IMR-90 (cell line): ENCODE results near the gene RMI2.
A peak's percentile ranks its signal among the peaks of the same experiment; 100 is the strongest.

ENCODE experiments used
- BHLHE40 ChIP-seq: fragments of 150-350 bp; IDR thresholded peaks from 2 replicates; pipeline ENCODE4 v1.6.1; 2016; ENCODE audit warnings: mild to moderate bottlenecking, low read depth, low read length
- CEBPB ChIP-seq: IDR thresholded peaks from 2 replicates; pipeline ENCODE4 v1.6.1; 2012; ENCODE audit warnings: low read depth, low read length, improper control_type of control experiment
- CHD1 ChIP-seq: IDR thresholded peaks from 2 replicates; pipeline ENCODE4 v1.6.1; 2012; ENCODE audit warnings: low read depth, low read length, improper control_type of control experiment
- ELK1 ChIP-seq: fragments of 150-350 bp; IDR thresholded peaks from 2 replicates; pipeline ENCODE4 v1.6.1; 2016; ENCODE audit warnings: low read depth, mild to moderate bottlenecking, low read length, moderate library complexity, borderline replicate concordance
- FOS ChIP-seq: fragments of 150-350 bp; IDR thresholded peaks from 2 replicates; pipeline ENCODE4 v1.6.1; 2016; ENCODE audit warnings: low read depth, low read length
- MAFK ChIP-seq: IDR thresholded peaks from 2 replicates; pipeline ENCODE4 v1.6.1; 2012; ENCODE audit warnings: low read depth, low read length, improper control_type of control experiment
- MAZ ChIP-seq: IDR thresholded peaks from 2 replicates; pipeline ENCODE4 v1.6.1; 2012; ENCODE audit warnings: low read depth, mild to moderate bottlenecking, low read length, improper control_type of control experiment, moderate library complexity, borderline replicate concordance
- POLR2A ChIP-seq: IDR thresholded peaks from 2 replicates; pipeline ENCODE4 v1.6.1; 2012; ENCODE audit warnings: mild to moderate bottlenecking, low read depth, low read length
- RAD21 ChIP-seq: IDR thresholded peaks from 2 replicates; pipeline ENCODE4 v1.6.1; 2012; ENCODE audit warnings: low read length, improper control_type of control experiment
- RCOR1 ChIP-seq: IDR thresholded peaks from 2 replicates; pipeline ENCODE4 v1.6.1; 2012; ENCODE audit warnings: mild to moderate bottlenecking, low read length, improper control_type of control experiment; ENCODE audit not compliant: insufficient replicate concordance
- RFX5 ChIP-seq: IDR thresholded peaks from 2 replicates; pipeline ENCODE4 v1.8.0; 2012; ENCODE audit warnings: low read depth, mild to moderate bottlenecking, low read length, moderate library complexity
- SMC3 ChIP-seq: fragments of 150-350 bp; IDR thresholded peaks from 2 replicates; pipeline ENCODE4 v1.6.1; 2016; ENCODE audit warnings: low read depth, mild to moderate bottlenecking, antibody characterized with exemption, low read length, moderate library complexity
- TF ChIP-seq, protein P1 (sequence below): conservative IDR thresholded peaks from 2 replicates; pipeline ENCODE4 v1.5.1; 2012; ENCODE audit warnings: mild to moderate bottlenecking, low read depth, low read length, improper control_type of control experiment
- TF ChIP-seq, protein P2 (sequence below): fragments of 150-350 bp; IDR thresholded peaks from 2 replicates; pipeline ENCODE4 v1.6.1; 2017; ENCODE audit warnings: mild to moderate bottlenecking, antibody characterized with exemption, low read length, low read depth

DNA sequence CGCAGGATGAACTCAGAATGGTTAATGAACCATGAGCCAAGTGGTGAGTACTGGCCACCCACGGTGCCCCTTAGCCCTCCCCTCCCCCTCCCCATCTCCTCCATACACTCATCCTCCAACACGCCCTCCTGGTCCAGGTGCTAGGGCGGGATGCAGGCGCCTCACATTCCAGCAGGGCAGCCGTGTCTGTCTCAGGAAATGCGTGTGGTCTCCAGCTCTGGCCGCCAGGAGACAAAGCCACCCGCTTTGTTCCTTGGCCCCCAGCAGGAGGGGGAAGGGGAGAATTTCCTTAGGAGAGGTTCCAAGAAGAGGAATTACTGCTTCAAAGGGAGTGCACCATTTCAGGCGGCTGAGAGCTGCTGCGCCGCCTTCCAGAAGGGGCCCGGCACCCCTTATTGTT is 29.7 kb upstream of the RMI2 start:
- TF ChIP-seq, protein P1, sequence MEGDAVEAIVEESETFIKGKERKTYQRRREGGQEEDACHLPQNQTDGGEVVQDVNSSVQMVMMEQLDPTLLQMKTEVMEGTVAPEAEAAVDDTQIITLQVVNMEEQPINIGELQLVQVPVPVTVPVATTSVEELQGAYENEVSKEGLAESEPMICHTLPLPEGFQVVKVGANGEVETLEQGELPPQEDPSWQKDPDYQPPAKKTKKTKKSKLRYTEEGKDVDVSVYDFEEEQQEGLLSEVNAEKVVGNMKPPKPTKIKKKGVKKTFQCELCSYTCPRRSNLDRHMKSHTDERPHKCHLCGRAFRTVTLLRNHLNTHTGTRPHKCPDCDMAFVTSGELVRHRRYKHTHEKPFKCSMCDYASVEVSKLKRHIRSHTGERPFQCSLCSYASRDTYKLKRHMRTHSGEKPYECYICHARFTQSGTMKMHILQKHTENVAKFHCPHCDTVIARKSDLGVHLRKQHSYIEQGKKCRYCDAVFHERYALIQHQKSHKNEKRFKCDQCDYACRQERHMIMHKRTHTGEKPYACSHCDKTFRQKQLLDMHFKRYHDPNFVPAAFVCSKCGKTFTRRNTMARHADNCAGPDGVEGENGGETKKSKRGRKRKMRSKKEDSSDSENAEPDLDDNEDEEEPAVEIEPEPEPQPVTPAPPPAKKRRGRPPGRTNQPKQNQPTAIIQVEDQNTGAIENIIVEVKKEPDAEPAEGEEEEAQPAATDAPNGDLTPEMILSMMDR, result 0 out of 2 replicates have a peak, but pooled peaks have one; percentile 9
- TF ChIP-seq RAD21 (0 out of 2 replicates have a peak, but pooled peaks have one; percentile 3), RCOR1 (no peak), POLR2A (no peak), FOS (no peak), MAFK (no peak), SMC3 (no peak), MAZ (no peak), CHD1 (no peak), RFX5 (no peak), BHLHE40 (0 out of 2 replicates have a peak, but pooled peaks have one; percentile 10), ELK1 (no peak), CEBPB (no peak)
- TF ChIP-seq, protein P2, sequence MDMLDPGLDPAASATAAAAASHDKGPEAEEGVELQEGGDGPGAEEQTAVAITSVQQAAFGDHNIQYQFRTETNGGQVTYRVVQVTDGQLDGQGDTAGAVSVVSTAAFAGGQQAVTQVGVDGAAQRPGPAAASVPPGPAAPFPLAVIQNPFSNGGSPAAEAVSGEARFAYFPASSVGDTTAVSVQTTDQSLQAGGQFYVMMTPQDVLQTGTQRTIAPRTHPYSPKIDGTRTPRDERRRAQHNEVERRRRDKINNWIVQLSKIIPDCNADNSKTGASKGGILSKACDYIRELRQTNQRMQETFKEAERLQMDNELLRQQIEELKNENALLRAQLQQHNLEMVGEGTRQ, result no peak
